HCT116 (cell line): ENCODE data around the gene SYT7. TPM values are rescaled to one million over a fixed set of nuclear protein-coding genes. Genes with fewer than 3 reads are reported as not detected.
A peak's percentile ranks its signal among the peaks of the same experiment; 100 is the strongest.

Experiments used
- ATAC-seq: fragments of 200-7000 bp; cut with Tn5 transposase; 2 replicates; pipeline ENCODE4 v1.9.1; 2020; ENCODE audit warnings: mild to moderate bottlenecking, moderate library complexity
- BruUV-seq: library from RNA; stranded (reverse); fragments of 400-500 nt; replicated peaks from 2 replicates; lab custom pipeline; 2021; lab: Mats Ljungman, UMichigan
- CTCF ChIA-PET: fragments of 300-600 bp; sonication (Branson Sonifier 250); formaldehyde crosslinking; loops from one replicate; lab custom pipeline; 2021; ENCODE audit warnings: antibody characterized with exemption; lab: Charles Lee
- POLR2A ChIA-PET: fragments of 300-600, 350-600 bp; sonication (Branson Sonifier 250); formaldehyde crosslinking; loops from one replicate; lab custom pipeline; 2021; ENCODE audit warnings: antibody characterized with exemption; lab: Charles Lee
- RAD21 ChIA-PET, 2 experiments: fragments of 300-600 bp; sonication (Branson Sonifier 250); formaldehyde crosslinking; loops; one replicate each; lab custom pipeline; 2023; ENCODE audit warnings: low total read pairs in 2 of 2; ENCODE audit not compliant: uncharacterized antibody in 2 of 2, unreplicated experiment in 2 of 2, low non-redundant PET in 1 of 2; lab: Charles Lee
- DNase-seq: peaks from one replicate; pipeline ENCODE4 v3.0.0-alpha.2; 2010; ENCODE audit warnings: low read depth, low spot score
- H2AFZ ChIP-seq: fragments of 200-600 bp; shearing (Covaris generic), sonication (generic); 2 replicates; pipeline ENCODE4 v1.6.1; 2017; ENCODE audit warnings: low read depth, mixed run types, mixed read lengths, antibody characterized with exemption, low read length; ENCODE audit not compliant: poor library complexity, severe bottlenecking
- H3K27ac ChIP-seq: 2 replicates; pipeline ENCODE4 v1.5.1; 2012; ENCODE audit warnings: low read depth, low read length
- H3K27me3 ChIP-seq: fragments of 200-600 bp; sonication (generic); 2 replicates; pipeline ENCODE4 v1.6.1; 2016; ENCODE audit warnings: mixed run types, low read length, mixed read lengths; ENCODE audit not compliant: insufficient read depth
- H3K36me3 ChIP-seq, 2 experiments: fragments of 200-500 bp in 1 of 2; fragments of 200-600 bp in 1 of 2; sonication (Bioruptor generic) in 1 of 2; sonication (generic) in 1 of 2; 2 replicates each; pipeline versions ENCODE4 v1.5.1 to v1.6.1; 2014 to 2016; ENCODE audit warnings: low read length in 2 of 2, inconsistent platforms in 1 of 2, mixed read lengths in 1 of 2, mixed run types in 1 of 2; ENCODE audit not compliant: insufficient read depth in 2 of 2, control insufficient read depth in 1 of 2
- H3K4me1 ChIP-seq, 2 experiments: fragments of 200-600 bp in 1 of 2; sonication (generic) in 1 of 2; 2 replicates each; pipeline versions ENCODE4 v1.5.1 to v1.6.1; 2012 to 2017; ENCODE audit warnings: low read length in 2 of 2, inconsistent platforms in 1 of 2, mild to moderate bottlenecking in 1 of 2, mixed read lengths in 1 of 2, mixed run types in 1 of 2, moderate library complexity in 1 of 2; ENCODE audit not compliant: insufficient read depth in 2 of 2, control insufficient read depth in 1 of 2
- H3K4me2 ChIP-seq: fragments of 200-600 bp; sonication (generic); 2 replicates; pipeline ENCODE4 v1.6.1; 2017; ENCODE audit warnings: mixed run types, low read length, mixed read lengths
- H3K4me3 ChIP-seq, 2 experiments: fragments of 200-600 bp in 1 of 2; sonication (generic) in 1 of 2; replicated peaks in 1 of 2; 2 replicates each; pipeline ENCODE4 v1.5.1; 2011 to 2016; ENCODE audit warnings: low read length in 2 of 2, control low read depth in 1 of 2, low read depth in 1 of 2, mild to moderate bottlenecking in 1 of 2, mixed read lengths in 1 of 2, mixed run types in 1 of 2
- H3K79me2 ChIP-seq: fragments of 200-600 bp; sonication (generic); 2 replicates; pipeline ENCODE4 v1.6.1; 2017; ENCODE audit warnings: mild to moderate bottlenecking, mixed run types, low read length, moderate library complexity, mixed read lengths; ENCODE audit not compliant: insufficient read depth
- H3K9ac ChIP-seq: fragments of 200-600 bp; sonication (generic); 2 replicates; pipeline ENCODE4 v1.6.1; 2016; ENCODE audit warnings: low read length, mixed read lengths
- H3K9me2 ChIP-seq: fragments of 200-600 bp; sonication (generic), shearing (Covaris generic); 2 replicates; pipeline ENCODE4 v1.6.1; 2017; ENCODE audit warnings: mixed run types, mild to moderate bottlenecking, moderate library complexity; ENCODE audit not compliant: insufficient read depth
- H3K9me3 ChIP-seq, 2 experiments: fragments of 200-500 bp in 1 of 2; fragments of 200-600 bp in 1 of 2; sonication (Bioruptor generic) in 1 of 2; sonication (generic) in 1 of 2; 2 replicates each; pipeline ENCODE4 v1.6.1; 2014 to 2017; ENCODE audit warnings: low read length in 2 of 2, mixed read lengths in 2 of 2, inconsistent platforms in 1 of 2, low read depth in 1 of 2, mild to moderate bottlenecking in 1 of 2, mixed run types in 1 of 2, moderate library complexity in 1 of 2; ENCODE audit not compliant: control insufficient read depth in 1 of 2, insufficient read depth in 1 of 2
- H4K20me1 ChIP-seq: fragments of 200-600 bp; sonication (generic), shearing (Covaris generic); 2 replicates; pipeline ENCODE4 v1.6.1; 2017; ENCODE audit warnings: mixed run types, mild to moderate bottlenecking, moderate library complexity; ENCODE audit not compliant: insufficient read depth
- CTCF ChIP-seq, 3 experiments: fragments of 200-600 bp in 1 of 3; sonication (generic) in 1 of 3; IDR thresholded peaks in 2 of 3; conservative IDR thresholded peaks in 1 of 3; 2 replicates each; pipeline ENCODE4 v1.5.1; 2012 to 2017; ENCODE audit warnings: low read depth in 2 of 3, low read length in 2 of 3, antibody characterized with exemption in 1 of 3, borderline replicate concordance in 1 of 3, control low read depth in 1 of 3, mild to moderate bottlenecking in 1 of 3, mixed read lengths in 1 of 3, mixed run types in 1 of 3, moderate library complexity in 1 of 3; ENCODE audit not compliant: insufficient read depth in 1 of 3
- EZH2 ChIP-seq: fragments of 200-600 bp; sonication (generic); IDR thresholded peaks from 2 replicates; pipeline ENCODE4 v1.6.1; 2017; ENCODE audit warnings: antibody characterized with exemption, mixed run types
- SIN3A ChIP-seq: IDR thresholded peaks from 2 replicates; pipeline ENCODE4 v1.6.1; 2012; ENCODE audit warnings: low read depth
- SP1 ChIP-seq: IDR thresholded peaks from 2 replicates; pipeline ENCODE4 v1.6.1; 2012; ENCODE audit warnings: low read depth
- TCF7L2 ChIP-seq: IDR thresholded peaks from 2 replicates; pipeline ENCODE4 v1.7.0; 2011; ENCODE audit warnings: borderline replicate concordance, inconsistent platforms; ENCODE audit not compliant: insufficient read depth, insufficient read length; ENCODE audit errors: extremely low read depth
- ZFX ChIP-seq: fragments of 450-650 bp; IDR thresholded peaks from 2 replicates; pipeline ENCODE4 v1.6.1; 2017
- intact Hi-C: fragments of 100-400 bp; cut with micrococcal nuclease; formaldehyde crosslinking; loops from 2 replicates; pipeline ENCODE4 v1.10.0; 2022
- total RNA-seq: library from RNA; stranded (reverse); gene quantifications from one replicate; pipeline ENCODE4 v1.2.1, GENCODE V29; 2021; ENCODE audit not compliant: unreplicated experiment

The SYT7 gene
- total RNA-seq, 1 experiment from 2014 or later: 27.4 TPM

GRCh38 chr11:61609980-61610366, 29.1 kb upstream of the SYT7 start:
- Histone ChIP-seq H3K4me2 (0 out of 2 replicates have a peak overlapping the region, but pooled peaks have one; percentile 3), H3K9me2 (no peaks in the 10 kb centered on the region), H3K36me3 (no peaks in the 10 kb centered on the region), H3K79me2 (no peaks in the 10 kb centered on the region), H3K9me3 (no peaks in the 10 kb centered on the region), H3K4me3 (no peak overlapping the region), H3K27ac (no peak overlapping the region), H3K9ac (no peak overlapping the region), H3K27me3 (no peaks in the 10 kb centered on the region), H3K4me1 (peaks cover 10 to 19% of the 10 kb centered on the region in 2 experiments; a peak in 2 of 4 replicates), H2AFZ (no peak overlapping the region), H4K20me1 (no peaks in the 10 kb centered on the region)
- intact Hi-C loops: no loop called here
- ChIA-PET POLR2A (no interaction called here), CTCF (interaction anchor here (0.7 to 1.1 kb wide), 3 partner anchors 10 to 29 kb away, joined by 3 to 4 read pairs (median 3); partner anchors contain the start of gene SYT7), RAD21 (no interaction called here)
- no TSS peak for BruUV-seq
- TF ChIP-seq TCF7L2: no peak
- no peak for TF ChIP-seq SIN3A
- TF ChIP-seq ZFX: no peak
- no peak for TF ChIP-seq EZH2
- TF ChIP-seq CTCF (IDR thresholded peaks at IDR 0.05 in 2 of 3, conservative IDR thresholded peaks at IDR 0.05 in 1 of 3; ENCODE audit: borderline replicate concordance in 1 of 3, insufficient read depth in 1 of 3, low read depth in 2 of 3, low read length in 2 of 3): peak in 2 of 3 experiments; percentile 34 to 51; a peak in 5 of 6 replicates
- no peak for TF ChIP-seq SP1
- ATAC-seq: peak; percentile 92
- DNase-seq: no peak
